GM18511 (cell line): ENCODE measurements around the gene IMPG2.

Source experiments
- ATAC-seq: cut with Tn5 transposase; IDR thresholded peaks from one replicate; pipeline ENCODE4 v1.9.1; 2021; ENCODE audit warnings: mild to moderate bottlenecking, moderate library complexity; ENCODE audit not compliant: unreplicated experiment

The IMPG2 gene

GRCh38 chr3:101243285-101244211 lies 76.8 kb downstream of the IMPG2 start:
- no peak for ATAC-seq

- no peak for ATAC-seq
Measured at GRCh38 chr3:101240719-101241399, 79.5 kb downstream of the IMPG2 start.

GRCh38 chr3:101235048-101235447 lies 85.3 kb downstream of the IMPG2 start:
- no peak for ATAC-seq

- no peak for ATAC-seq
Measured at GRCh38 chr3:101230618-101231017, 89.8 kb downstream of the IMPG2 start.

- no peak for ATAC-seq
Measured at GRCh38 chr3:101229681-101230080, 90.7 kb downstream of the IMPG2 start.

GRCh38 chr3:101228441-101228840 lies 91.9 kb downstream of the IMPG2 start:
- ATAC-seq: no peak

GRCh38 chr3:101224739-101225138 lies 95.6 kb downstream of the IMPG2 start:
- ATAC-seq: no peak

- no peak for ATAC-seq
Measured at GRCh38 chr3:101223016-101223415, 97.4 kb downstream of the IMPG2 start.

GRCh38 chr3:101219842-101220560 lies 100.4 kb downstream of the IMPG2 start:
- no peak for ATAC-seq

- ATAC-seq: no peak
Measured at GRCh38 chr3:101217472-101218245, 102.7 kb downstream of the IMPG2 start.

GRCh38 chr3:101216710-101217465 lies 103.5 kb downstream of the IMPG2 start:
- ATAC-seq: no peak

GRCh38 chr3:101212730-101213129 lies 107.6 kb downstream of the IMPG2 start:
- no peak for ATAC-seq

- no peak for ATAC-seq
Measured at GRCh38 chr3:101204246-101204645, 116.1 kb downstream of the IMPG2 start.

GRCh38 chr3:101203411-101203810 lies 117.0 kb downstream of the IMPG2 start:
- no peak for ATAC-seq

- peak; percentile 52 for ATAC-seq
Measured at GRCh38 chr3:101202640-101203039, 117.7 kb downstream of the IMPG2 start.

GRCh38 chr3:101200461-101200860 lies 119.9 kb downstream of the IMPG2 start:
- no peak for ATAC-seq

- no peak for ATAC-seq
Measured at GRCh38 chr3:101195951-101196713, 124.2 kb downstream of the IMPG2 start.

- no peak for ATAC-seq
Measured at GRCh38 chr3:101194392-101194791, 126.0 kb downstream of the IMPG2 start.

- no peak for ATAC-seq
Measured at GRCh38 chr3:101193957-101194356, 126.4 kb downstream of the IMPG2 start.
